ENCODE data around the gene MEGF11.

The MEGF11 gene

DNA sequence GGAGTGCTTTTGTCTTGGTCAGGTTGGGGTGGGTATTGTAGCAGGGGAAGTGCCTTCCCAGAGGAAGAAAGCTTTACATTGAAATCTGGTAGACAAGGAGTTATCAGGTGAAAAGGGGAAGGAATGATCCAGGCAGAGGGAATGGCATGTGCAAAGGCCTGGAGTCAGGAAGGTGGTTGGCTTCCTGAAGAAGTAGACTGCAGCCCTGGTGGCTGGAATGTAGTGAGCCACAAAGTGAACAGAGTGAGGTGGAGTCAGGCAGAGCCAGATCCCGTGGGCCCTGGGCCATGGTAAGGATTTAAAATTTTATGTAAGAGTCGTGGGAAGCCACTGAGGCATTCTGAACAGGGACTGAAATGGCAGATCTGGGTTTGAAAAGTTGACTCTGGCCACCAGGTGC lies 326.0 kb downstream of the MEGF11 start:
- no peak overlapping the region for H3K27ac ChIP-seq (ENCODE audit: low read depth, low read length)
- H3K9ac ChIP-seq (ENCODE audit: low read length in 5 of 5), result no peak overlapping the region
- no peaks in the 10 kb centered on the region for H3K27me3 ChIP-seq (ENCODE audit: control insufficient read depth in 5 of 5, insufficient read depth in 4 of 5, low read length in 5 of 5)
- peaks cover 0 to 2% (median 0%) of the 10 kb centered on the region in 5 donors for H3K36me3 ChIP-seq (ENCODE audit: control insufficient read depth in 5 of 5, insufficient read depth in 5 of 5, low read length in 5 of 5)
- no peak overlapping the region for H3K4me3 ChIP-seq (ENCODE audit: low read depth in 1 of 5, low read length in 5 of 5)
- no peaks in the 10 kb centered on the region for H3K4me1 ChIP-seq (ENCODE audit: control insufficient read depth in 5 of 5, insufficient read depth in 5 of 5, low read length in 5 of 5)
- no peaks in the 10 kb centered on the region for H3K9me3 ChIP-seq (ENCODE audit: control insufficient read depth in 5 of 5, low read length in 5 of 5)

DNA sequence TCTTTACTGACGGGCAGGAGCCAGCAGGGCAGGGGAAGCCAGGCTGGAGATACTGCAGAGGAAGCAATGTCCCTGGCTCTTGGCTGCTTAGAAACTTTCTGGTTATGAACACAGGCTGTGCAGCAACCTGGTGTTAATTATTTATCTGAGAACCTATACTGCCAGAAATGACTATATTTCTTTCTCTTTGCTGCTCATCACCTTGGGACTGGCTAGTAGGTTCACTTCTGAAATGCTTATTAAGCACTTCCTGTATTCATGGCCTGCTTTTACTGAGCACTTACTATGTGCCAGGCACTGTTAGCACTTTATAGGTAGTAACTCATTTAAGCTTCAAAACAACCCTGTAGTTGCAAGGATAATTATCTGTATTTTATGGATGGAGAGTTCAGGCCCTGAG lies 326.7 kb downstream of the MEGF11 start:
- Histone ChIP-seq H3K9ac (ENCODE audit: low read length in 5 of 5) (no peak overlapping the region), H3K4me1 (ENCODE audit: control insufficient read depth in 5 of 5, insufficient read depth in 5 of 5, low read length in 5 of 5) (no peaks in the 10 kb centered on the region), H3K9me3 (ENCODE audit: control insufficient read depth in 5 of 5, low read length in 5 of 5) (no peaks in the 10 kb centered on the region), H3K27me3 (ENCODE audit: control insufficient read depth in 5 of 5, insufficient read depth in 4 of 5, low read length in 5 of 5) (no peaks in the 10 kb centered on the region), H3K4me3 (ENCODE audit: low read depth in 1 of 5, low read length in 5 of 5) (no peak overlapping the region), H3K27ac (ENCODE audit: low read depth, low read length) (no peak overlapping the region), H3K36me3 (ENCODE audit: control insufficient read depth in 5 of 5, insufficient read depth in 5 of 5, low read length in 5 of 5) (peaks cover 0 to 2% (median 0%) of the 10 kb centered on the region in 5 donors)

DNA sequence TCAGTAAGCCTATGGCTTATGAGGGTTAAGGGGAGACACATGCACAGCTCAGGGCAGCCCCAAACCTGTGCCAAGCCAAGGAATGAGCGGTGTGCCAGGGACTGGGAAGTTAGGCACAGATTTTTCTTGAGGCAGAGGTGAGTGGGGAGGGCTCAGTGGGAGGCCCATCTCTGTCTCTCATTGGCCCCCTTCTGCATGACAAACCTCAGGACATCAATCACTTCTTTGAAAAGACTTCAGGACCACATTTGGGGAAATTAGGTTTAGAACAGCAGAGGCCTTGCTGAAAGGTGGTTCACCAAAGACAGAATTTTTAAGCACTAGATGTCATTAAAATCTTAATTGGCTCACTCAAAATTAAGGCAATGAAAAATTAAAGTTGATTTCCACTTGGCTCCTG lies 327.1 kb downstream of the MEGF11 start:
- Histone ChIP-seq H3K9me3 (ENCODE audit: control insufficient read depth in 5 of 5, low read length in 5 of 5) (no peaks in the 10 kb centered on the region), H3K27me3 (ENCODE audit: control insufficient read depth in 5 of 5, insufficient read depth in 4 of 5, low read length in 5 of 5) (no peaks in the 10 kb centered on the region), H3K4me1 (ENCODE audit: control insufficient read depth in 5 of 5, insufficient read depth in 5 of 5, low read length in 5 of 5) (no peaks in the 10 kb centered on the region)

DNA sequence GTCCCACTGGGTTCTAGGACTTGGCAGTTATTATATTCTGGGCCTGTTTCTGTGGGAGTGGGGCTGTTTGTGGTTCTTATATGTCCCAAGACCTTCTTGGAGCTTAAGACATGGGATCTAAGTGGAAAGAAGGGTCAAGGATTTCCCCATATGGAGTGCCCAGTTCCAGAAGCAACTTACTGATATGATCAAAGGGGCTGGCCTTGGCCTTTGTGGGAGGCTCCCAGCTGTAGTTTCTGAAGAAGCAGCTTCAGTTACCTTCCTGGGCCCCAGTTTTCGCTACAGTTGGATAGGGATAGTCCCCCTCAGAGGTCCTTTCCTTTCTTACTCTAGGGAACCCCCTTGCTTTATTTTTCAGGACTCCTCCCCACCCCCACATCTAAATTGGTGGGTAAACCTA lies 328.2 kb downstream of the MEGF11 start:
- Histone ChIP-seq H3K4me3 (ENCODE audit: low read depth in 1 of 5, low read length in 5 of 5) (no peak overlapping the region), H3K36me3 (ENCODE audit: control insufficient read depth in 5 of 5, insufficient read depth in 5 of 5, low read length in 5 of 5) (peaks cover 0 to 2% (median 0%) of the 10 kb centered on the region in 5 donors), H3K27me3 (ENCODE audit: control insufficient read depth in 5 of 5, insufficient read depth in 4 of 5, low read length in 5 of 5) (no peaks in the 10 kb centered on the region), H3K9ac (ENCODE audit: low read length in 5 of 5) (no peak overlapping the region), H3K4me1 (ENCODE audit: control insufficient read depth in 5 of 5, insufficient read depth in 5 of 5, low read length in 5 of 5) (no peaks in the 10 kb centered on the region), H3K27ac (ENCODE audit: low read depth, low read length) (no peak overlapping the region), H3K9me3 (ENCODE audit: control insufficient read depth in 5 of 5, low read length in 5 of 5) (no peaks in the 10 kb centered on the region)

More for the DNA sequence above, 327.1 kb downstream of the MEGF11 start:
- peaks cover 0 to 2% (median 0%) of the 10 kb centered on the region in 5 donors for H3K36me3 ChIP-seq (ENCODE audit: control insufficient read depth in 5 of 5, insufficient read depth in 5 of 5, low read length in 5 of 5)
- no peak overlapping the region for H3K4me3 ChIP-seq (ENCODE audit: low read depth in 1 of 5, low read length in 5 of 5)
- no peak overlapping the region for H3K9ac ChIP-seq (ENCODE audit: low read length in 5 of 5)
- no peak overlapping the region for H3K27ac ChIP-seq (ENCODE audit: low read depth, low read length)

DNA sequence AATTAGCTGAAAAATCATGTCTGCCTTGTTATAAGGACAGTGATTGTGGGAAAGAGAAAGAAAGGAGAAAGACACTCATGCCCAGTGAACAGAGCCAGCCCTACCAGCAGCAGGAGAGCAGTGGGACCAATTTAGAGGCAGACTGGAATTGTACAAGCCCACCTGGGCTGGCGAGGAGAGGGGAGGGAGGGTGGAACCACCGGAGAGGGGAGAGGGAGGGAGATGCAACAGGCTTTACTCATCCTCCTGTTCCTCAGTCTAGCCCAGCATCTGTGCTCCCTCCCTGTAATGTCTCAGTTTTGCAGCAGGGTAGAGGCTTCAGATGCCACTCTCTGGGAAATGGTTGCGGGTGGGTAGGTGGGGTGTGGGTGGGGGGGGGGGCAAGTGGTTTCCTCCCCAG lies 329.5 kb downstream of the MEGF11 start:
- Histone ChIP-seq H3K27me3 (ENCODE audit: control insufficient read depth in 5 of 5, insufficient read depth in 4 of 5, low read length in 5 of 5) (no peaks in the 10 kb centered on the region), H3K4me1 (ENCODE audit: control insufficient read depth in 5 of 5, insufficient read depth in 5 of 5, low read length in 5 of 5) (no peaks in the 10 kb centered on the region), H3K36me3 (ENCODE audit: control insufficient read depth in 5 of 5, insufficient read depth in 5 of 5, low read length in 5 of 5) (peaks cover 0 to 1% (median 0%) of the 10 kb centered on the region in 5 donors), H3K9me3 (ENCODE audit: control insufficient read depth in 5 of 5, low read length in 5 of 5) (no peaks in the 10 kb centered on the region), H3K27ac (ENCODE audit: low read depth, low read length) (no peak overlapping the region), H3K4me3 (ENCODE audit: low read depth in 1 of 5, low read length in 5 of 5) (no peak overlapping the region), H3K9ac (ENCODE audit: low read length in 5 of 5) (no peak overlapping the region)

DNA sequence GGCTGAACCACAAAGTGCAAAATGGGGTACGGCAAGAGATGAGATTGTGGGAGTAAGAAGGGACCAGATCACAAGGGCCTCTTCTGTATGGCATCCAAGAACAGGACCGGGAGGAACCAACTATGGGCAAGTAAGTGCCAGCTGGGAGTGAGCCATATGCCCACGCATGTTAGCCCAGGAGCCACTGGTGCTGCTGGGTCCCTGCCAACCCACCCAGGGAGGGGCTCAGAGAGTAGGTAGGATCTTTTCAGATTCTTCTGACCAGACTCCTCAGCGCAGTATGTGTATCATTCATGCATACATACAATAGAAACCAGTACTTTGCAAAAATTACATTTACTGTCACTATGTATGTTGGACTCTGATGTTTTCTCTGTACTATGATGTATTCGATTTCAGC lies 330.3 kb downstream of the MEGF11 start:
- peaks cover 0 to 8% (median 0%) of the 10 kb centered on the region in 5 donors for H3K36me3 ChIP-seq (ENCODE audit: control insufficient read depth in 5 of 5, insufficient read depth in 5 of 5, low read length in 5 of 5)
- no peak overlapping the region for H3K4me3 ChIP-seq (ENCODE audit: low read depth in 1 of 5, low read length in 5 of 5)
- no peak overlapping the region for H3K9ac ChIP-seq (ENCODE audit: low read length in 5 of 5)
- no peaks in the 10 kb centered on the region for H3K4me1 ChIP-seq (ENCODE audit: control insufficient read depth in 5 of 5, insufficient read depth in 5 of 5, low read length in 5 of 5)
- no peak overlapping the region for H3K27ac ChIP-seq (ENCODE audit: low read depth, low read length)
- no peaks in the 10 kb centered on the region for H3K9me3 ChIP-seq (ENCODE audit: control insufficient read depth in 5 of 5, low read length in 5 of 5)
- H3K27me3 ChIP-seq (ENCODE audit: control insufficient read depth in 5 of 5, insufficient read depth in 4 of 5, low read length in 5 of 5), result no peaks in the 10 kb centered on the region

DNA sequence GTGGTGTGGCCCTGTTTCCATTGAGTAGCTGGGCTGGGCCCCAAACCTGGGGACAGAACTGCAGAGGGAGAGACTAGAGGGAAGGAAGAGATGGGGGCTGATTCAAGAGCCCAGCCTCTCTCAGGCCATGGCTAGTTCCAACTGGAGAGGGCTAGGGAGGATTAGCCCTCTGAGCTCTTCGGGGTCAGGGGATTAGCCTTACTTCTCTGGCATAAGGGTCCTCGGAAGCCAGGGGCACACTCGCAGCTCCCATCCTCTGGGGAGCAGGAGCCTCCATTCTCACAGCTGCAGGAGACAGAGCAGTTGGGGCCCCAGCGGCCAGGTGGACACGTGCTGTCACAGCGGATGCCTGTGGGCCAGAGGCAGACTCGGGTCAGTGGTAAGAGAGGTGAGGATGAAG lies 330.9 kb downstream of the MEGF11 start:
- Histone ChIP-seq H3K4me3 (ENCODE audit: low read depth in 1 of 5, low read length in 5 of 5) (no peak overlapping the region), H3K36me3 (ENCODE audit: control insufficient read depth in 5 of 5, insufficient read depth in 5 of 5, low read length in 5 of 5) (peaks cover 0 to 8% (median 0%) of the 10 kb centered on the region in 5 donors), H3K27me3 (ENCODE audit: control insufficient read depth in 5 of 5, insufficient read depth in 4 of 5, low read length in 5 of 5) (no peaks in the 10 kb centered on the region), H3K4me1 (ENCODE audit: control insufficient read depth in 5 of 5, insufficient read depth in 5 of 5, low read length in 5 of 5) (no peaks in the 10 kb centered on the region), H3K9me3 (ENCODE audit: control insufficient read depth in 5 of 5, low read length in 5 of 5) (no peaks in the 10 kb centered on the region), H3K27ac (ENCODE audit: low read depth, low read length) (no peak overlapping the region), H3K9ac (ENCODE audit: low read length in 5 of 5) (no peak overlapping the region)

DNA sequence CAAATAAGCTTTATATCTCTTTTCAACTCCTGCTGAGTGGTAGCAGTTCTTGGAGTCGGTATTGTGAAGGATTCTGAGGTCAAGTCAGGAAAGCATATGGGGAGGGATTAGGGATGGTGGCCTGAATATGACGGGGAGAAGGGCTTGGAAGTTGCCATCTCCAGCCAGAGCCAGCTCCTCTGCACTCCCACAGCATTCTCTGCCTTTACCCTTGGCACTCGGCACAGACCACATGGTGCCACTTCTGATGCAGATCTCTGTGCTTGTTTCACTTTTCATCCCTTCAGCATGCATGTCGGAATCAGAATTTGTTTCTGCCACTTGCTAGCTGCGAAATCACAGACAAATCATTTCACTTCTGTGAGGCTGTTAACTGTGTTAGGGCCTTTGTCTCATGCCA lies 331.8 kb downstream of the MEGF11 start:
- H3K36me3 ChIP-seq (ENCODE audit: control insufficient read depth in 5 of 5, insufficient read depth in 5 of 5, low read length in 5 of 5), result peaks cover 0 to 8% (median 0%) of the 10 kb centered on the region in 5 donors
- peaks cover 0 to 4% (median 2%) of the 10 kb centered on the region in 5 donors for H3K4me1 ChIP-seq (ENCODE audit: control insufficient read depth in 5 of 5, insufficient read depth in 5 of 5, low read length in 5 of 5)
- H3K9ac ChIP-seq (ENCODE audit: low read length in 5 of 5), result no peak overlapping the region
- no peak overlapping the region for H3K4me3 ChIP-seq (ENCODE audit: low read depth in 1 of 5, low read length in 5 of 5)
- H3K27me3 ChIP-seq (ENCODE audit: control insufficient read depth in 5 of 5, insufficient read depth in 4 of 5, low read length in 5 of 5), result no peaks in the 10 kb centered on the region
- no peak overlapping the region for H3K27ac ChIP-seq (ENCODE audit: low read depth, low read length)
- no peaks in the 10 kb centered on the region for H3K9me3 ChIP-seq (ENCODE audit: control insufficient read depth in 5 of 5, low read length in 5 of 5)

DNA sequence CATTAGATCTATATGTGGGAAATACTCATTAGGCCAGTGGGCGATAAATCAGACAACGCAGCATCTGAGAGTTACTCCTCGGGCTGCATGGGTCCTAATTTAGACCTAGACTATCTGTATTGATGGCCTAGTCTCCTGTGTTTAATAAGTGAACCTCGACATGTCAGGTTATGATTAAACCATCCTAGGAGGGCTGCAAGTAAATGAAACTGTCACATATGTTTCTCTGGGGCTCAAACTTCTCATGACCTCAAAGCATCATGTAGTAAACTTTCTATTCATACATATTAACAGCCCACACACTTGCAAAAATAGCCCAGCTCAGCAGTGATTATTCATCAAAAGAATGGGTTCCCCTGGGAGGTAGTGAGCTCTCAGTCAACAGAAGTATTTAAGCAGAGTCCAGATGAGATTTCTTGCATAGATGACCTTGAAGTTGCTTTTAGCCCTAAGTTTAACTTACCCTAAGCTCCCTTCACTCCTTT lies 332.7 kb downstream of the MEGF11 start:
- Histone ChIP-seq H3K9ac (ENCODE audit: low read length in 5 of 5) (no peak overlapping the region), H3K4me3 (ENCODE audit: low read depth in 1 of 5, low read length in 5 of 5) (no peak overlapping the region), H3K36me3 (ENCODE audit: control insufficient read depth in 5 of 5, insufficient read depth in 5 of 5, low read length in 5 of 5) (peaks cover 0 to 8% (median 0%) of the 10 kb centered on the region in 5 donors), H3K4me1 (ENCODE audit: control insufficient read depth in 5 of 5, insufficient read depth in 5 of 5, low read length in 5 of 5) (peaks cover 0 to 8% (median 6%) of the 10 kb centered on the region in 5 donors), H3K27me3 (ENCODE audit: control insufficient read depth in 5 of 5, insufficient read depth in 4 of 5, low read length in 5 of 5) (no peaks in the 10 kb centered on the region), H3K27ac (ENCODE audit: low read depth, low read length) (no peak overlapping the region), H3K9me3 (ENCODE audit: control insufficient read depth in 5 of 5, low read length in 5 of 5) (no peaks in the 10 kb centered on the region)

DNA sequence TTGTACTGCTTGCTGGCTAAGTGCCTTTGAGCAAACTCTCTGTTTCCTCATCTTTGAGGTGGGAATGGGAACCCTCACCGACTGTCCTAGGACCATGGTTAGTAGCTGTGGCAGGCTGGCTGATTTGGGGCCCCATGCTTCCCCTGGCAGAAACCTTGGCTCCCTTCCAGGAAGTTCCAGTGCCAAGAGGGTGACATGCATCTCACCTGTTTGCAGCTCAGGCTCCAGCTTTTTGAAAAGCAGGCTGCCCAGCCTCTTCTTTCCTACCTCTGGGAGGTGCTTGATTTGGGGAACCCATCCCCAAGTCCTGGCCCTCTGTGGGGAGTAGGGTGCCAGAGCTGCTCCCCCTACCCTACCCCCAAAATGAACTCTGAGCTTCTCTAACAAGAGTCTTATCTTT lies 333.4 kb downstream of the MEGF11 start:
- H3K27me3 ChIP-seq (ENCODE audit: control insufficient read depth in 5 of 5, insufficient read depth in 4 of 5, low read length in 5 of 5), result no peaks in the 10 kb centered on the region
- H3K27ac ChIP-seq (ENCODE audit: low read depth, low read length), result no peak overlapping the region
- H3K4me3 ChIP-seq (ENCODE audit: low read depth in 1 of 5, low read length in 5 of 5), result no peak overlapping the region
- H3K9me3 ChIP-seq (ENCODE audit: control insufficient read depth in 5 of 5, low read length in 5 of 5), result no peaks in the 10 kb centered on the region
- H3K4me1 ChIP-seq (ENCODE audit: control insufficient read depth in 5 of 5, insufficient read depth in 5 of 5, low read length in 5 of 5), result peaks cover 0 to 8% (median 6%) of the 10 kb centered on the region in 5 donors
- H3K9ac ChIP-seq (ENCODE audit: low read length in 5 of 5), result no peak overlapping the region
- H3K36me3 ChIP-seq (ENCODE audit: control insufficient read depth in 5 of 5, insufficient read depth in 5 of 5, low read length in 5 of 5), result peaks cover 0 to 12% (median 0%) of the 10 kb centered on the region in 5 donors

Measured in subcutaneous abdominal adipose tissue (tissue), 5 donors.